AG10803 (cell line): ENCODE data around the gene CCDC27.

Experiments used
- DNase-seq: peaks from one replicate; pipeline ENCODE4 v3.0.0; 2010; ENCODE audit warnings: low read depth
- H3K4me3 ChIP-seq: 2 replicates; pipeline ENCODE4 v1.5.1; 2011; ENCODE audit warnings: mild to moderate bottlenecking, low read length, control low read depth
- TF ChIP-seq, protein P1 (sequence below): conservative IDR thresholded peaks from 2 replicates; pipeline ENCODE4 v1.5.1; 2011; ENCODE audit warnings: mild to moderate bottlenecking, low read length, control low read depth, inconsistent platforms

The CCDC27 gene

DNA sequence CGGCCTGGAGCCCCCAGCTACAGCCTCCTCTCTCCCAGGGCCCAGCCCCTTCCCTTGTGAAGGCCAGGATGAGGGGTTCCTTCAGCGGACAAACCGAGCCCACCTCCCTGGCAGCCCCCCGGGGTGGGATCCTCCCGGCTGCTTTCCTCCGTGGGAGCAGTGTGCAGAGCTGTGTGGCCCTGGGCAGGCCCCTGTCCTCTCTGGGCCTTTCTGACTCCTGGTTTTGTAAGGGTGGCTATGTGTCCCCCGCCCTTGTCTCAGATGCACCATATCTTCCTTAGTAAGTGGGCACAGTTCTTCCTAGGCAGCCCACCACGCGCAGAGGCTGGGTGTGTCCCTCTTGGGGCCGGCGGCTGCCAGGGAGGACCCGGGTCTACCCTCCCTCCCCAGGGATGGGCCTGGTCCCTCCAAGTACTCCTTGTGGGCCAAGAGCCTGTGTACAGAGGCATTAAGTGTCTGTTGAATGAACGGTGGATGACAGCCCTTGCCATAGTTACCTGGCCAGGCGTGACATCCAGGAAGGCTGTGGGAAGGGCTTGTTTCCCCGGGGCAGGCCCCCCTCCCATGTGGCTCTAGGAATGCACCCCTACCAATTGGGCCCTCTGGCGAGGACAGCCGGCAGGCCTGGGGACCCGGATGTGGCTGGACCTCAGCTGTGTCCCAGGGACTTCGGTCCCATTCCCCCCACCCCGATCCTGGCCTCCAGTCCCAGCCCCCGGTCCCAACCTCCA is 24.1 kb downstream of the CCDC27 start:
- H3K4me3 ChIP-seq = no peak overlapping the region
- DNase-seq = no peak
- TF ChIP-seq, protein P1, sequence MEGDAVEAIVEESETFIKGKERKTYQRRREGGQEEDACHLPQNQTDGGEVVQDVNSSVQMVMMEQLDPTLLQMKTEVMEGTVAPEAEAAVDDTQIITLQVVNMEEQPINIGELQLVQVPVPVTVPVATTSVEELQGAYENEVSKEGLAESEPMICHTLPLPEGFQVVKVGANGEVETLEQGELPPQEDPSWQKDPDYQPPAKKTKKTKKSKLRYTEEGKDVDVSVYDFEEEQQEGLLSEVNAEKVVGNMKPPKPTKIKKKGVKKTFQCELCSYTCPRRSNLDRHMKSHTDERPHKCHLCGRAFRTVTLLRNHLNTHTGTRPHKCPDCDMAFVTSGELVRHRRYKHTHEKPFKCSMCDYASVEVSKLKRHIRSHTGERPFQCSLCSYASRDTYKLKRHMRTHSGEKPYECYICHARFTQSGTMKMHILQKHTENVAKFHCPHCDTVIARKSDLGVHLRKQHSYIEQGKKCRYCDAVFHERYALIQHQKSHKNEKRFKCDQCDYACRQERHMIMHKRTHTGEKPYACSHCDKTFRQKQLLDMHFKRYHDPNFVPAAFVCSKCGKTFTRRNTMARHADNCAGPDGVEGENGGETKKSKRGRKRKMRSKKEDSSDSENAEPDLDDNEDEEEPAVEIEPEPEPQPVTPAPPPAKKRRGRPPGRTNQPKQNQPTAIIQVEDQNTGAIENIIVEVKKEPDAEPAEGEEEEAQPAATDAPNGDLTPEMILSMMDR = no peak

DNA sequence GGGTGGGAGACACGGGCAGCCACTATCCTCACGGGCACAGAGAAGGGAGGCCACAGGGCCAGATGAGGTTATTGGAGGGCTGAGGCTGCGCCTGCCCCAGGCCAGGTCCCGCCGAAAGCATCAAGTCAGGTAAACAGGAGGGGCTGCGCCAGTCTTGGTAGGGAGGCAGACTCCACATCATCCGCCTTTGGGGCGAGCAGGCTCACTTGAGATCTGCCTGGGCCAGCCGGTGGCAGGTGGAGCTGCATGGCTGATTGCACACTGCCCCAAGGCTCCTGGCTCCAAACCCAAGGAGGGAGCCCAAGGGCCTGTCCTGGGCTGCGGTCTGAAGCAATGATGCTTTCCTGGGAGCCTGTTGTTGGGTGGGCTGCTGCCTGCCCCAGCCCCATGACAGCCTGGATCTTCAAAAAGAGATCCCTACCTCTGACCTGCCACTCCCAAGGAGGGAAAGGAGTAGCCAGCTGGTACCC is 24.9 kb downstream of the CCDC27 start:
- no peak for DNase-seq
- TF ChIP-seq, protein P1 = no peak
- no peak overlapping the region for H3K4me3 ChIP-seq

DNA sequence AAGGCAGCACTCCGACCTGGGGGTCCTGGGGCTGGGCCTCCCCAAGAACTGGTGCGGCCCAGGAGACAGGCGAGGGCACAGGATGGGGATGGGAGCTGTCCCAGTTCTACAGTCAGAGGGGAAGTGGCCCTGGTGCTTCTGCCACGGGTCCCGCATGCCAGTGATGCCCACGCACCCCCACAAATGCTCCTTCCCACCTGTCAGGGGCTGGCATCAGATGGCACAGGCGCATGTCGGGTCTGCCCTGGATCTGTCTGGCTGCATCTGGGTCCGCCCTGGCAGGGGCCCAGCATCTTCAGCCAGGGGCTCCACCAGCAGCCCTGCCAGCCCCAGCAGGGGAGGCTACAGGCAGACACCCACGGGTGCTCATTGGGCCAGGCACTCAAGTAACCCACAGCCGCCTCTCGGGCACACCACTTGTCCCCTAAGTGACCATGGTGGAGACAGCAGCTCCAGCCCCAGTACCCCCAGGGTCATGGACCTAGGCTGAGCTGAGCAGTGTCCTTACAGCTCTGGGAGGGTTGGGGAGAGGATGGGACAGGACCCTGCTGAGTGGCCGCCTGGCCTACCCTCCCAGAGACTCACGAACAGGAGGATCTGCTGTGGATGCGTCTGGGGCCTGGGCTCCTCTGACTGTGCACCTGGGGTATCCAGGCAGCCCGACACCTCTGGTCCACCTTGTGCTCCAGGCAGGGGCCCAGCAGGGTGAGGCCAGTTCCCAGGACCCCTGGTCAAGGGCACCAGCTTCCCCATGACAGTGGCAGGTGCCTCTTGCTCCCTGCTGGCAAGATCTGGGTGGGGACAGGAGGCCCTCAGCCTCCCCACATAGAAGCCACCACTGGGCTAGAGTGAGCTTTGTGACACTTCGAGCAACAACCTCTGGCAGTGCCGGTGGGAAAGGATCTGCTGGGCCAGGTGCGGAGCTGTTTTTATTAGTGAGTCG is 25.7 kb downstream of the CCDC27 start:
- TF ChIP-seq, protein P1 = no peak
- no peak overlapping the region for H3K4me3 ChIP-seq
- no peak for DNase-seq

DNA sequence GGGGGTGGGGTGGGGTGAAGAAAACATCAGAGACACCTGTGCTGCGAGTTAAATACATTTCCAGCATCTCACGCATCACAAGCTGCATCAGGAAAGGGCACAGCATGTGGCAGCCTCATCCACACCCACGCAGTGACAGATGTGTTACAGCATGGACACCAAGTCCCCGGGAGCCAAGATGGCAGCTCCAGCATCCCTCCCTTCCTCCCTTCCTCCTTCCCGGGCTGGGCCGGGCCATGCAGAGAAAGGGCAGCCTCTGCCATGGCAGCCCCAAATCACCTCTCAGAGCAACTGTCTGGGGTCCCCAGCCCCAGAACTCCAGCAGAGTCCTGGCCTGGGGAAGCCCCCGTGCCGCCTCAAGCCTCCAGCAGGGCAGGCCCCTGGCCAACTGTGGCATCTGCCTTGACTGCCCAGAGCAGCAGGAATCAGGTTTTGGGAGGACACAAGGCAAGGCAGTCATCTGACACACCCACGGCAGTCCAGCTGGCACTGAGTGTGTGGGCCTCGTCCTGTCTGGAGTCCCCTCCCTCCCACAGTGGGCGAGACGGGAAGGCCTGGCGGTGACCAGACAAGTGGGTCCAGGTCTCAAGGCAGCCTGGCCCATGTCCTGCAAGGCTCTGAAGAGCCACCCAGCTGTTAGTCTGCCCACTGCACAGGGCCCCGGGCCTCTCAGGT is 26.5 kb downstream of the CCDC27 start:
- TF ChIP-seq, protein P1 = no peak
- DNase-seq = no peak
- no peak overlapping the region for H3K4me3 ChIP-seq

DNA sequence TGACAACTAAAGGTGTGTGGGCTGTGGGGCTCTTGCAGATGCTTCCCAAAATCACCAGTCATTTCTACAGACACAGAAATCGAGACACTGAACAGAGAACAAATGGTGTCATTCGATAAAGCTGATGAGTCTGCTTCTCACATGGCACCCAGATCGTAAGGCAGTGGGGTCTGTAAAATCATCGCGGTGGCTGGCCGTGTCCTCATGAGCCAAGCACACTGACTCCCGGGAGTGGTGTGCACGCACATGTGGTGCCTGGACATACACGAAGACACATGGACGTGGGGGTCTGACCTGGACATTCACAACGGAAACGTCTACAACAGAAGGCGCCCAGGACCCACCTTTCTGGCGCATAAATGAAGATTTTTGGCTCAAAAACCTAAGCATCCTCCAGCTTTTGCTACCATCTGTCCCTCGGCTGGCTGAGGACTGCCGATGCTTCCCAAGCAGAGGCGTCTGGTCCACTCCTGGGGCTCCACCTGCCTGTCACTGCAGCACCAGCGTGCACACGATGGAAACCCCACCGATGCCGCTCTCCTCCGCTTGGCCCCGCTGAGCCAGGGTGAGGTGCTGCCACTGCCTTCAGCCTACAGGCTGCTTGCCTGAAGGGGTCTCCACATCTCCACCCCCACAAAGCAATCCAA is 27.1 kb downstream of the CCDC27 start:
- TF ChIP-seq, protein P1 = no peak

DNA sequence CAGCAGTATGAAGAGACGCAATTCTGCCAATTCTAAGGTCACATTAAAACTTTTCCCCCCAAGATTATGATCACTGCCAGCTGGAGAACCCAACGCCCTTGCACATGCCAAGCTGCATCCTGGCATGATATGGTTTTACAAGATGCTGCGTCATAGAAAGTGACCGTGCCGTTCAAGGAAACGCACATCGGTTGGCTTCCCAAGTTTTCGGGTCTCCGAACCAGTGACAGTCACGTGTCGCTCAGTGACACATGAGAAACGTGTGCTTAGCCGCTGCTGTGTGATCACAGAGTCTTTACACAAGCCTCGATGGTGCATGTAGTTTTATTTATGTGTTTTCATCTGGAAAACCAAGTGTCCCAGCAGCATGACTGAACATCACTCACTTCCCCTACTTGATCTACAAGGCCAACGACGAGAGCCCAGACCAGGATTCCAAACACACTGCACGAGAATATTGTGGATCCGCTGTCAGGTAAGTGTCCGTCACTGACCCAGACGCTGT is 27.7 kb downstream of the CCDC27 start:
- TF ChIP-seq, protein P1 = no peak
- H3K4me3 ChIP-seq = no peak overlapping the region
- DNase-seq = no peak

More for the DNA sequence above, 27.1 kb downstream of the CCDC27 start:
- DNase-seq = no peak
- no peak overlapping the region for H3K4me3 ChIP-seq
